A204.1 (cell line): ENCODE data around the gene ELOVL2.
"Not testable (repeated sequence)": the region's sequence is repeated elsewhere in the genome, so short reads cannot be mapped to it uniquely, and the experiment has no call there.

Experiments
- FAIRE-seq: peaks from 2 replicates; lab custom pipeline; 2012; peaks lifted over from hg19 to GRCh38; lab: Jason Lieb, UNC

The ELOVL2 gene

DNA sequence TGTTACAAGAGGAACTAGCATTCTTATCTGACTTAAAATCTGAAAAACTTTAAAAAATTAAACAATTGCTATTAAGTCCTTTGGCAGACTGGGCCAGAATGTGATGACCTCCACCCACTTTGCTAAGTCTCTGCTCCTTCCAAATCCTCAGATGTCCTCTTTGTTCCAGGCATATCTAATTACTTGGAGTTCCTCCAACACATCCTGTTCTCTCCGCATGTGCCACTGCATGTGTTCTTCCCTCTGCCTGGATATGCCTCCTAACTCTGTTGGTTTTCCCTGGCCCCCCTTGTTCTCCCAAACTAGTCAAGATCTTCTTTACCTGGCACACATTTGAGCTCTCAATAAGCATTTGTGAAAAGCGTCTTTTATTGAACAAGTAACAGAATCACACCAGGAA lies 23.1 kb downstream of the ELOVL2 start:
- FAIRE-seq = no peak

DNA sequence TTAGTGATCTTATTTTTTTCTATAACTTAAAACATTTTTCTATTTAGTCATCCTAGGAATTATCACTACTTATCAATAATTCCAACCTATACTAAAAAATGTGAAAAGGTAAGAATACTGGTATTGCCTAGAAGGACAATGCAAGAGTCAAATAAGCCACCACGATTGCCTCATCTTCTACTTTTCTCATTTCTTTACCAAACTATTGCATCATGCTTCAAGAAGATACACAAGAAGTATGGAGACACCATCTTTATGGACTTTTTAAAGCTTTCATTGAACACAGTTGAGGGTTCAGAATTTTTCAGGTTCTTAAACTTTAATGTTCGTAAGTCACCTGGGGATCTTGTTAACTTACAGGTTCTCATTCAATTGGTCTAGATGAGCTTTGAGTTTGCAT lies 25.9 kb downstream of the ELOVL2 start:
- FAIRE-seq = no peak

DNA sequence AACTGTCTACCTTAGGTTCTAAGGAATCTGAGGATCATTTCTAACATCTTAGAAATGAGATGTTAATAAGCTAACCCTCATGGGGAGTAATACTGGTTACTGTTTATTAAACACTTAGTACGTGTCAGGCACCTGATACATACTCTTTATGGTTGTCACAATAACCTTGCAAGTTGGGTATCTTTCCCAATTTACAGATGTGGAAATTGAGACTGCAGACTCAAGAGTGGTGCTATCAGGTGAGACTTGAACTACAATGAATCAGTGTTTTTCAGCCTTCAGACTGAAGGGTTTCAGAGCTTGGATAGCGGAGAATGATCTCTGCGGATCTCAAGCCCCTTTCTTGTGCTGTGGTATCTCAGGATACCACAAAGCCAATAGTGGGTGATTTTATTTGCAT lies 27.0 kb downstream of the ELOVL2 start:
- no peak for FAIRE-seq

DNA sequence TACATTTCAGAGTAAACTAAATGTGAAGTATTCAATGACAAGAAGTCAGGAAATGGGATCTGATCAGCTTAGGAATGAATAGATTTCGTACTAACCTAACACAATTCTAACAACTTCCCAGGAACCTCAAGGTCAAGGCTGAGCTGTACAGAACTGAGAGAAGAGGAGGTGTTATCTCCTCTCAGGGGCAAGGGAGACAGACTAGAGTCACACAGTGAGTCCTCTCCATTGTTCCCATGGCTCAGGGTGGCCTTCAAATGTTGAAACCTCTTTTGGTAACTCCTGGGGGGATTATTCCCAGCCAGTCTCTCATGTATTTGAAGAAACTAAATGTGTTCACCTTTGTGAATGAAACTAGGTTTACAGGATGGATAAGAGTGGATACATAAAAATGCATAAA lies 27.7 kb downstream of the ELOVL2 start:
- no peak for FAIRE-seq

DNA sequence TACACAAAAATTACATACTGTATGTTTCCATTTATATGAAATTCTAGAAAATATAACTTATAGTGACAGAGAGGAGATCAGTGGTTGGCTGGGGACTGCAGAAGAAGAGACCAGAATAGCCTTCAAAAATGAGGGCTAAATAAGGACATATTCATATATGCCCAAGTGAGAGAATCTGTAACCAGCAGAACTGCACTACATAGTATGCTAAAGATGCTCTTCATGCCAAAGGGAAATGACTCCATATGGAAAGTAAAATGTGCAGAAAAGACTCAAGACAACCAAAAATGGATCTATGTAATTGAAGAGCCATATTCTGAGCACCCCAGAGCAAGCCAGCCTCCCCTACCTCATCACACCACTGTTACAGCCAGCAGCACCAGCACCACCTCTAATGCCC lies 29.0 kb downstream of the ELOVL2 start:
- FAIRE-seq = no peak

DNA sequence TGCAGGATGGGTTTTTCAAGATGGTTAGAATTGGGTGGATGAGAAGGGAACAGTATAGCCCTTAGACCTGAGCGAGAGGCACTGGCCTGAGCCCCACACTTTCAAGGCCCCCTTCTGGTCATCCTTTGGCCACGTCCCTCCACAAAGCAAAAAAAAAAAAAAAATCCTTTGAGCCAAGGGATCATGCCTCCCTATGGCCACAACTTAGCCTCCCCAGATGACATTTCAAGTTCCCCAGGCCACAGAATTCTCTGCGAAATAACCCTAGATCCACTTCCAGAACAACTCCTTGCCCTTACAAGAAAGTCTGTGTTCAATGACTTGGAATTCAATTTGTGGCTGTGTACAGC lies 30.4 kb downstream of the ELOVL2 start:
- FAIRE-seq = no peak

DNA sequence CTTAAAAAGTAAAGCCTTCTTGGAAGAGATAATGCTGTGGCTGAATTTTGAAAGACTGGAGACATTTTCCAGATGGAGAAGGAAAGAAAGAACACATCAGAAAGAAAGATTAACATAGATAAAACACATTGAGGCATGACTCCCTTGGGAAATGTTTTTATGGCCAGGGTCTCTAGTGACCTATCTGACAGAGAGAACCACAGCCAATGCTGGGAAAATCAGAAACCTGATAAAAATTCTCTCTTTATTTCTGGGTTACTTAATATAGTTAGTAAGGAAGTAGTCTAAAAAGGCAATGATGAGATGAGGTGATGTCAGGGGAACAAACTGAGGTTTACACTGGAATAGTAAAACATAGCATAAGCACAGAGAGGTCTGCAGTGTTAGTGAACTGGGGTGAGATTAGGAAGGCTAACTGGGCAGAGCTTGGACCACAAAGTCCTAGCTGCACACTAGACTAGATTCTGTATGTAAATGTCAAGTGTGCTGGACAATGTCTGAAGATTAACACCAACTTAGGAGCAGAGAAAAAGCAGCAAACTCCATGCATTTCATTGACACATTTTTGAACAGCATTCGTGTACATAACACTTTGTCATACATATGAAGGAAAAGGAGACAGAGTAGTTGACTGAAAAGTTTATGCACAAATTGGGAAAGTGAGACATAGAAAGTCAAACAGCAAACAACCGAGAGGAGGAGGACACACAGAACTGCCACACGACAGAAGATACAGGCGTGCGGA lies 31.0 kb downstream of the ELOVL2 start:
- FAIRE-seq = no peak

DNA sequence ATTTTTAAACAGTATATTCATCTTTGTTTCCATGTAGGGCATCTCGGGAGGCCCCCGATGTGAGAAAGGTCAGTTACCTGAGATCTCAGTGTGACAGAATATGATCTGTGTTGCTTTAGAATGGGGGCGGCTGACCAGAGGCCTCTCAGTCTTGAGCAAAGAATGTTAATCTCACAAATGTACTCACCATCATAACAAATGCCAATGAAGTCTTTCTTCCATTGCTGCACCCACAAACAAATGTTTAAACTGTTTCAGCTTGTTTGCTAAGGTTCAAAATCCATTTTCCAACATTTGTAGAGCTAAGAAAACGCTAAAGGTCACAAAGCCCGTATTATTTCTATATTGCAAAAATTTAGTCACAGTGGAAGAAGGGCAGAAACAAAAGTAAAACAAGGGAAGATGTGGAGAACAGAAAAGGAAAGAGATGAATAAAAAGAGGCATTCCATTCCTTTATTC lies 31.8 kb downstream of the ELOVL2 start:
- FAIRE-seq = no peak

DNA sequence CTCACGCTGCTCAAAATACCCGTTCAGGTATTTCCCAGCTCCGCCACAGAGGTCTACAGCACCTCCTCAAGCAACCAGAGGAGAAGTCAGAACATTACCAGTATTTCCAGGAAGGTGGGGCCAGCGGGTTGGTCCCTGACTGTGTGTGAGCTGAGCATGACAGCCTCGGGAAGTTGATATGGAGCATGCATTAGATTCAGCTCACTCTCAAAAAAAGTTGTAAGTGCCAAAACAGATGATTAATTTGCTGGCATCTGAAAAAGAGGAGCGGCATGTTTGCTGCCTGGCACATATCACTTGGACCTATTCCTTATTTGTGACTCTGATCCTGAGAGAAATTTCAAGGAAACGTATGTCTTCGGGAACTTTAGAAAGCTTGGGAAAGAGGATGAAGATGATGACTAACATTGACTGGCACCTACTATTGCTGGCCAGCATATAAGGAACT lies 32.3 kb downstream of the ELOVL2 start:
- FAIRE-seq = no peak

DNA sequence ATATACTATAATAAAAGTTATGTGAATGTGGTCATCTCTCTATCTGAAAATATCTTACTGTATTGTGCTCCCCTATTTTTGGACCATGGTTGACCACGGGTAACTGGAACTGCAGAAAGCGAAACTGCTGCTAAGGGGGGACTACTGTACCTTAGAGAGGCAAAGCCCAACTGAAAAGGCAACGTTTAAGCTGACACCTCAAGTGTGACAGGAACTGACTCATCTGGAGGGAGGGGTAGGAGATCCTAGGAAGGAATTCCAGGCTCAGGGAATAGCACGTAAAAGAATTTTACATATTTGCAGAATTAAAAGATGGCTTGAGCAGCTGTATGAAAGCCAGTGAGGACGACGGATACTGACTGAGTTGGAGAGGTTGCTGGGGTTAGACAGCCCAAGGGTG lies 34.8 kb downstream of the ELOVL2 start:
- FAIRE-seq = no peak

DNA sequence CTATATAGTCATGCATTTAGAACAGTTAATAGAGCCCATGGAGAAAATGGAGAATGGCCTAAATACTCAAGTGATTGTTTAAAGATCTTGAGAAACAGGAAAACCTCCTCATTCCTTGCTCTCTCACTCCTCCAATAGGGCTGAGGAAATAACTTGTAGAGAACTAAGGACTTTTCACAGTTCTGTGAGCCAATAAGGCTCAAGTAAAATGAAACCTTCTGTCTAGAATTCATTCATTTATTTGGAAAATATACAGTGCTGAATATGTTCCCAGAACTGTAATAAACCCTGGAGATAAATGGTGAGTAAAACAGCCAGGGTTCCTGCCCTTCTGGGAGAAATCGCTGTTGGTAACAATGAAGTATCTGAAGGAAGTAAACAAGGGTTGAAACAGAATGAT lies 35.3 kb downstream of the ELOVL2 start:
- FAIRE-seq = no peak

DNA sequence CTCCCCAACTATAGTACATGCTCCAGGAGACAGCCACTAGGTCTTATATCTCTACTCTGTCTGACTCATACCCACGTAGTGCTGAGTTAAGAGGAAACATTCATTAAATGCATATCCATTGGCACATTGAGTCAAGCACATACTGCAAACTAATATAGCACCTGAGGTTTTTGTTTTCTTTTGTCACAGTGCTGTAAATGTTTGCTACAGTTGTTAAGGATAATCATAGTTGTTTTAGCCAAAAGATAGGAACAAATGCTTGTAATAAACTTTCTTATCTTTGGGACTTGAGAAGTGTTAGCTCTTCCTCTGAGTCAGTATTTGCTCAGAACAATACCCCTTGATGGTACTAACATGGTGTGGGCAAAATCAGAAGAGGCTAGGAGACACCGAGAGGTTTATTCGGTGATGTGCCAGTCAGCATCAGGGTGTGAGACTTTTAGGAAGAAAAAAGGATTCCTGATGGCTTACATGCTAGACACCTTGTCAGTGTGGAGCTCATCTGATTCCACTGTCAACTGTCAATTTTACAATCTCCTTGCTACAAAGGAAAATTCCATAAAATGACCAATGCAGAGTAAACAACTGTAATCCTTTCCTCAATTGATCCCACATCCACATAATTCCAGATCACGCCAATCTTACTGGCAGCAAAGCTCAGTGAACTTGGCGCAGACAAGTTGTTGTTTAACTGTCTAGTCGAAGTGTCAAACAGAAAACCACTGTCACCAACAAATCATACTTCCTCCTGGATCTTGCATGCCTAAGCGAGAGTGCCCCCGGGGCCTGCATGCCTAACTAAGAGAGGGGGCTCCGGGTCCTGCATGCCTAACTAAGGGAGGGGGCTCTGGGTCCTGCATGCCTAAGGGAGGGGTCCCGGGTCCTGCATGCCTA lies 36.1 kb downstream of the ELOVL2 start:
- FAIRE-seq = no peak

DNA sequence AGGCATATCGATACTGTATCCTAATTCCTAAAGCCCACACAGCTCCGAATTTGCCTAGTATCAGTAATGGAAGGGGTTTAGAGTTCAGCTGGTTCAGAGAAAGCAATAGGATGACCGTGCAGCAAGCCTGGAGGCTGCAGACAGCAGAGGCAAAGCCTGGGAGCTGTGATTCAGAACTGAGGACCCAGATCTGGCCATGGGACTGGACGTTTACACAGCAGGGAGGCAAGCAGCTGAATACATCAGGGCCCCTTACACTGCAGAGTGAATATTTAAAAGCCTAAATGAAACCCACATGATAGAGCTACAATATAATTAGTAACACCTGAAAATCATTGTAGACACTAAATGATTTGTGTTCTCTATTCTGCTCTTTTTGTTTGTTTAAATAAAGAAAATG lies 38.0 kb downstream of the ELOVL2 start:
- FAIRE-seq = no peak

DNA sequence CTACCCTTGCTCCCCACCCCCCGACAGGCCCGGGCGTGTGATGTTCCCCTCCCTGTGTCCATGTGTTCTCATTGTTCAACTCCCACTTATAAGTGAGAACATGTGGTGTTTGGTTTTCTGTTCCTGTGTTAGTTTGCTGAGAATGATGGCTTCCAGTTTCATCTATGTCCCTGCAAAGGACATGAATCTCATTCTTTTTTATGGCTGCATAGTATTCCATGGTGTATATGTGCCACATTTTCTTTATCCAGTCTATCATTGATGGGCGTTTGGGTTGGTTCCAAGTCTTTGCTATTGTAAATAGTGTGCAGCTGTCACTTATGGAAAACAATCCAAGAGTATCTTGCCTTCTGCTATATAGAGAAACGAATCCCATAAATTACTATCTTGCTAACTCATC lies 40.8 kb downstream of the ELOVL2 start:
- FAIRE-seq = not testable (repeated sequence)

DNA sequence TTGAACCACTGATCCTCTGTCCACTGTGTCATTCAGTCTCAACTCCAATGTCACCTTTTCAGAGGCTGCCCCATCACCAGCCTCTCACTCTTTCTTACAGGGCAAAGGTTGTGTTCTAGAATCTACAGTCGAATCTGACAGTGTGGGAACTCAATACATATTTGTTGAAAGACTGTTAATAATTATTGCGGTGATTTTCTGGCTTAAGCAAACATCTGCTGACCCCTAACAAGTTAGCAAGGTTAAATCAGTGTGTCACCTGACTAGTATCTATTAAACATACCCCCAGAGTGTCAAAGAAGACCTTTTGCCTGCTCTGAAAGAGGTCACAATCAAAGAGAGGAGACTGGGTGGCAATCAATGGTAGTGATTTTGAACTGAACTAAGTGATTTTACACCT lies 41.9 kb downstream of the ELOVL2 start:
- no peak for FAIRE-seq

DNA sequence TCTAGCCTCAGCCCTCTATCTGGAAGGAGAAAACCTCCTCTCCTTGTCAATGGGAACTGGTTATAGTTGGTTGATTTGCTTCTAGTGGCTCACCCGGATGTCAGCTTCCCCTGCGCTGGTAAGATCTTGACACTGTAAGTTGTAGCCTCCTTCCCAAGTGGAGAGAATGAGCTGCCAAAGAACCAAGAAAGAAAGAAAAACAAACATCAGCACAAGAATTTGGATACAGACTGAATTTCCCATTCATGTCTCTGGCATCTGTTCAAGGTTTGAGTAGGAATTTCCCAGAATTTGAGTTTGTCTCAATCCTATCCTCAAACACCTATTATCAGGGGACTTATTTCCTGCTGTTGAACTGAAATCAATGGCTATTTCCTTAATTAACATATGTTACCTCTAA lies 44.1 kb downstream of the ELOVL2 start:
- FAIRE-seq = no peak

DNA sequence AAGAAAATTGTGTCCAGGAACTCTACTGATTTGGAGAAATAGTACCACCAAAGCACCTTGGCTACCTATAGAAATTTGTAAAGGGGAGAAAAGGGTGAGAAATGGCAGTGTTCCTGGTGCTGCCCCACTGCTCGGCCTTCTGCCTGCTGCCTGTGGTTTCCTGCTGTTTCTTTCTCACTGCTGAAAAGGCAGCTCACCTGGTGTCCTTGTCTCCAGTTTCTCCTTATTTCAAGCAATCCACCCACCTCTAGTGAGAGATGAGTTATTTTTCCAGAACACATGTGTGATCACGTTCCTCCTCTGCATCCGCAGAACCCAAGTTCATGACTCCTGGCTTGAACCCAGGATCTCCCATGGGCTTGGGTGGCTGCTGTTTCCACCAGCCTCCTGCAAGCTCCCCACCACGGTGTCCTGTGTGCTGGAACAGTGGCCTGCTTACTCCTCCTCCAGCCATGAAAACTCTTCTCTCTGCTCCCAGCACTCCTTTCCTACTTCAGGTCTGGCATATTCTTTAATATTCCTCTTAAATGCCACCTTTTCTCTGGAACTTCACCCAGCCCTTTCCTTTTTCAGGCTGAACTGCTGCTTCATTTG lies 48.9 kb downstream of the ELOVL2 start:
- no peak for FAIRE-seq

DNA sequence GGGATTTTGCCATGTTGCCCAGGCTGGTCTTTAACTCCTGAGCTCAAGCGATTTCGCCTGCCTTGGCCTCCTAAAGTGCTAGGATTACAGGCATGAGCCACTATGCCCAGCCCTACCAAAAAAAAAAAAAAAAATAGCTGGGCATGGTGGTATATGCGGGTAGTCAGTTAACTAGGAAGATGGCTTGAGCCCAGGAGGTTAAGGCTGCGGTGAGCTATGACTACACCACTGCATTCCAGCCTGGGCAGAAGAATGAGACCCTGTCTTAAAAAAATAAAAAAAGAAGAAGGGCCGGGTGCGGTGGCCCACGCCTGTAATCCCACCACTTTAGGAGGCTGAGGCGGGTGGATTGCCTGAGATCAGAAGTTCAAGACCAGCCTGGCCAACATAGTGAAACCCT lies 50.2 kb downstream of the ELOVL2 start:
- FAIRE-seq = no peak

DNA sequence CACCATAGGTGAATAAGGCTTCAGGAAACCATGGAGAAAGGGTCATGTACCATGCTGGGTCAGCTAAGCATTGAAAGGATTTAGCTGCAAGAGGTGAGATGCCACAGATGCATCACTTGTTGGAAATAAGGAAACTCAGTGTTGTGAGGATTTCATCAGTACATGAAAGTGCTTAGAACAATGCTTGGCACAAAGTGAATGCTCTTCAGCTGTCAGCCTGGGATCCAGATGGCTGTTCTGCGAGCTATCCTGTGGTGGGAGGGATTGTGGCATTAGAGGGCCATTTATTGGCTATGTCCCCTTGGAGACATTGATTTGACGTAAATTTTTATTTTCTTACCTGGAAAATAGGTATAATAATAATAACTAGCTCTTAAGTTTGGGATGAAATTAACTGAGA lies 53.0 kb downstream of the ELOVL2 start:
- no peak for FAIRE-seq

DNA sequence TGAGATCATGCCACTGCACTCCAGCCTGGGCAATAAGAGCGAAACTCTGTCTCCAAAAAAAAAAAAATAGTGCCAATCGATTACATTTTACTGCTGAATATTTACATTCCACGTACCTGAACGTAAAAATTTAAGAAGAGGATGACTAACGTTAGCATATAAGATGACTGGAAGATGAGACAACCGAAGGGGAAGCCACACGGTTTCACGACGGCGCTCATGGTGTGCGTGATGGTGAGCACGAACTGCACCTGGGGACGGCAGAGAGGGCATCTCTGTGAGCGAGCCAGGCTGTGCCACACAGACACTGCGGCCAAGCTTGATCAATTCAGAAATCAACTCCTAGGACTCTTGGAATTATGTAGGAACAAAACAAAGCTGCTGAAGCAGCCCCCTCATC lies 54.5 kb downstream of the ELOVL2 start:
- no peak for FAIRE-seq

DNA sequence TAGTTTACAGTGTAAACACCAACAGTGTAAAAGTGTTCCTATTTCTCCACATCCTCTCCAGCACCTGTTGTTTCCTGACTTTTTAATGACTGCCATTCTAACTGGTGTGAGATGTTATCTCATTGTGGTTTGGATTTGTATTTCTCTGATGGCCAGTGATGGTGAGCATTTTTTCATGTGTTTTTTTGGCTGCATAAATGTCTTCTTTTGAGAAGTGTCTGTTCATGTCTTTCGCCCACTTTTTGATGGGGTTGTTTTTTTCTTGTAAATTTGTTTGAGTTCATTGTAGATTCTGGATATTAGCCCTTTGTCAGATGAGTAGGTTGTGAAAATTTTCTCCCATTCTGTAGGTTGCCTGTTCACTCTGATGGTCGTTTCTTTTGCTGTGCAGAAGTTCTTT lies 59.1 kb downstream of the ELOVL2 start:
- FAIRE-seq = not testable (repeated sequence)

DNA sequence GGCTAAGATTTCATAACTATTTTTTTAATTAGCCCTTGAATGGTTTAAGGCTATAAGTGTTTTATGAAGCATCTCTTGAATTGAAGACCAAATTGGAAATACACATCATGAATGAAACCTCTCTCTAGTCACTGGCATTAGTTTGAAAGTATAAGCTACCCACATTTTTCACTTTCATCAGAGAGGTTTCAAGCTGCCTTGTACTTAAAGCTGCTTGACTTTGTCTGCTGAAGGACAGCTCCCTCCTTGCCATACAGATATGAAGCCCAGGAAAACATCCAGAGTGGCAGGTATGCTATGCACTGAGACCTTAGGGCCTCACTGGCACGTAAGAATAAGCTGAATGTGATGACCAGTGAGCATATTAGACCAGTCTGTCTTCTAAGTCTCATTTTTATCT lies 62.7 kb downstream of the ELOVL2 start:
- FAIRE-seq = no peak

DNA sequence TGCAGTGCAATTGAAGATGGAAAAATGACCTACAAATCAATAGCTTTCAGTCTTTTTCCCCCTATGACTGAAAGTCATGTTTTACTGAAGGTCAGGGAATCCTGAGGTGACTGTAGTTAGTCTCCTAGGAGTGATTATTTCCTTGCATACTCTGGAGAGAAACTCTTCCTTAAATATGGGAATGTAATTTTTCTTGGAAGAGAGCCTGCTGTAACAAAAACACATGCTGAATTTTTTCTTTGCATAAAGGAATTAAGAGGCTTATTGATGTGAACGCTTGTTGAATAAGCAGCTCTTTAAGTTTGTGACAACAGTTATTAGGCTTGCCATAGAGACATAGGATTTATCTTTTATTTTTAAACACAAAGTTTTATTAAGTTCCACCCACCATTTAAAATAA lies 64.5 kb downstream of the ELOVL2 start:
- FAIRE-seq = no peak
